ENCODE data around the gene WNK1.

WNK1 gene

DNA sequence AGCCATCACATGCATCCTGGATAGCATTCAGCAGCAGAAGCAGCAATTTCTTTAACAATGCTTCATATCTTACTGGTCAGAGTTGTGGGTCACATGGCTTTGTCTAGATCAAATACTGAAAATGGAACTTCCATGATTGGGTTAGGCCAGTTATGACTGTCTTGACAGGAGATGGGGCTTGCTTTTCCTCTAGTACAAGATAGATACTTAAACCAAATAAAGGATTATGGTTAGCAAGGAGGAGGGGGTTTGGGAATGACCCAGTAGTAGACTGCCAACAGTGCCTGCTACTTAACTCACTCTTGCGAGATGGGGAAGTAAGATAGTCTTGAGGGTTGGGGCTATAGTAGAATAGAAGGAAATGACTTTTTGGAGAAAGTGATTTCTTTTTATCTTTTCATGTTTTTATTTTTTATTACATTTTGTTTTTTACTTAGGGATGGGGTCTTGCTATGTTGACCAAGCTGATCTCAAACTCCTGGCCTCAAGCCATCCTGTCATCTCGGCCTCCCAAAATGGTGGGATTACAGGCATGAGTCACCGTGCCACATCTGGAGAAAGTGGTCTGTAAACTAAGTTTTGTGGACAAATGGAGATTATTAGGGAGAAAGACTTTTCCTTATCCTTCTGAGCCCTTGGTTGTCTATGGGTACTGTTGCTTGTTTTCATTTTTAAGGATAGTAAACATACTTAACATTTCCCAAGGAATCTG lies 37.6 kb downstream of the WNK1 start:
- no peak for DNase-seq (ENCODE audit: low read depth, low spot score)
- TF ChIP-seq, protein P1, sequence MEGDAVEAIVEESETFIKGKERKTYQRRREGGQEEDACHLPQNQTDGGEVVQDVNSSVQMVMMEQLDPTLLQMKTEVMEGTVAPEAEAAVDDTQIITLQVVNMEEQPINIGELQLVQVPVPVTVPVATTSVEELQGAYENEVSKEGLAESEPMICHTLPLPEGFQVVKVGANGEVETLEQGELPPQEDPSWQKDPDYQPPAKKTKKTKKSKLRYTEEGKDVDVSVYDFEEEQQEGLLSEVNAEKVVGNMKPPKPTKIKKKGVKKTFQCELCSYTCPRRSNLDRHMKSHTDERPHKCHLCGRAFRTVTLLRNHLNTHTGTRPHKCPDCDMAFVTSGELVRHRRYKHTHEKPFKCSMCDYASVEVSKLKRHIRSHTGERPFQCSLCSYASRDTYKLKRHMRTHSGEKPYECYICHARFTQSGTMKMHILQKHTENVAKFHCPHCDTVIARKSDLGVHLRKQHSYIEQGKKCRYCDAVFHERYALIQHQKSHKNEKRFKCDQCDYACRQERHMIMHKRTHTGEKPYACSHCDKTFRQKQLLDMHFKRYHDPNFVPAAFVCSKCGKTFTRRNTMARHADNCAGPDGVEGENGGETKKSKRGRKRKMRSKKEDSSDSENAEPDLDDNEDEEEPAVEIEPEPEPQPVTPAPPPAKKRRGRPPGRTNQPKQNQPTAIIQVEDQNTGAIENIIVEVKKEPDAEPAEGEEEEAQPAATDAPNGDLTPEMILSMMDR (IDR thresholded peaks at IDR 0.05; ENCODE audit: low read depth, low read length), result no peak
- no peak overlapping the region for H3K4me3 ChIP-seq (ENCODE audit: low read depth, low read length)
- in situ Hi-C loops (cut with HindIII; ENCODE audit: low sequenced_read_pairs), result no loop called here

DNA sequence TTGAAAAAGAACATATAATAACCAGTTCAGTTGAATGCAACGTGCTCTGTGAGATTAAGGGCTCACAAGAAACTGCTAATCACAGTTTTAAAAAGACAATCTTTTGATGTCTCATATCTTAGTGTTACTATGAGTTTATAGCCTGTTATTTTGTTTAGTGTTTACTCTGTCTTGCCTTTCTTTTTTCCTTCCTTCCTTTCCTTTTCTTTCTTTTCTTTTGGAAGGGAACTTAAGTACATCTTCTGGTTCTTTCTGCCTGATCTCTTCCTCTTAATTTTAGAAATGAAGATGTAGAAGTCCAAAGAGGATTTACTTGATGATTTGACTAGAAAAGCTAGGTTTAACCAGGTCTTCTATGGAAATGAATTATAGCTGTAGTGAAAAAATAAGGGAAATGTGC lies 38.2 kb downstream of the WNK1 start:
- in situ Hi-C loops (cut with HindIII; ENCODE audit: low sequenced_read_pairs), result no loop called here
- H3K4me3 ChIP-seq (ENCODE audit: low read depth, low read length), result no peak overlapping the region
- TF ChIP-seq, protein P1 (IDR thresholded peaks at IDR 0.05; ENCODE audit: low read depth, low read length), result no peak
- no peak for DNase-seq (ENCODE audit: low read depth, low spot score)

DNA sequence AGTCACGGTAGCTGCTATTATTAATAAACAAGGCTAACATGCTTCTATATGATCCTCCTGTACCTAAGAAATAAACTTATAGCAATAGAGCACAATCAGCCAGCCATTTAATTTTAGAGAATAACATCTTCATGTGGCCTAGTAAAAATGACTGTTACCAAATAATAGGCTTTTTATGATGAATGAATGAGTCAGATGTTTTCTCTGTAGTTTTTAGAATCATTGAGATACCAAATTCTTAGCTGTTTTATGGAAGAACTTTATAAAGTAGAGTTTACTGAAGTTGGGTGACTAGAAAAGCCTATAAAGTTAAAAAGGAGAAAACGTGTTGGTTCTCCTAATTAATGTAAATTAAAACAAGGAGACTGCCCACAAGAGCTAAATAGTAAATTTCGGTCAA lies 40.7 kb downstream of the WNK1 start:
- no peak overlapping the region for H3K4me3 ChIP-seq (ENCODE audit: low read depth, low read length)
- DNase-seq (ENCODE audit: low read depth, low spot score), result no peak
- in situ Hi-C loops (cut with HindIII; ENCODE audit: low sequenced_read_pairs), result no loop called here
- TF ChIP-seq, protein P1 (IDR thresholded peaks at IDR 0.05; ENCODE audit: low read depth, low read length), result no peak

DNA sequence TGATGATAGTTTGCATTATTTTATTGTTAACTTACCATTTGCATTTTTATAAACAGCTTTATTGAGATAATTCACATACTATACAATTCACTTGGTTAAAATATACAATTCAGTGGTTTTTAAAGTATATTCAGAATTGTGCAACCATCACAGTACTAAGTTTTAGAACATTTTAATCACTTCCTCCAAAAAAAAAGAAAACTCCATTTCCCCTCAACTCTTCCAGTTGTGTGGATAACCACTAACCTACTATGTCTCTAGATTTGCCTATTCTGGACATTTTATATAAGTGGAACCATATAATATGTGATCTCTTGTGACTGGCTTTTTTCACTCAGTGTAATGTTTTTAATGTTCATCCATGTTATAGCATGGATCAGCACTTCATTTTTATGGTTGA lies 41.3 kb downstream of the WNK1 start:
- TF ChIP-seq, protein P1 (IDR thresholded peaks at IDR 0.05; ENCODE audit: low read depth, low read length), result no peak
- in situ Hi-C loops (cut with HindIII; ENCODE audit: low sequenced_read_pairs), result no loop called here
- no peak for DNase-seq (ENCODE audit: low read depth, low spot score)
- no peak overlapping the region for H3K4me3 ChIP-seq (ENCODE audit: low read depth, low read length)

DNA sequence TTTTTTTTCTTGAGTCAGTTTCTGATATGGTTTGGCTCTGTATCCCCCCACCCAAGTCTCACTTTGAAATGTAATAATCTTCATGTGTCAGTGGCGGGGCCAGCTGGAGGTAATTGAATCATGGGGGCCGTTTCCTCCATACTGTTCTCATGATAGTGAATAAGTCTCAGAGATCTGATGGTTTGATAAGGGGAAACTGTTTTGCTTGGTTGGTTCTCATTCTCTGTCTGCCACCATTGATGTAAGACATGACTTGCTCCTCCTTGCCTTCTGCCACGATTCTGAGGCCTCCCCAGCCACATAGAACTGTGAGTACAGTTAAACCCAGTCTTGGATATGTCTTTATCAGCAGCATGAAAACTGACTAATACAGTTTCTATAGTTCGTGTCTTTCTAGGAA lies 42.9 kb downstream of the WNK1 start:
- in situ Hi-C loops (cut with HindIII; ENCODE audit: low sequenced_read_pairs), result no loop called here
- no peak for DNase-seq (ENCODE audit: low read depth, low spot score)
- TF ChIP-seq, protein P1 (IDR thresholded peaks at IDR 0.05; ENCODE audit: low read depth, low read length), result no peak
- H3K4me3 ChIP-seq (ENCODE audit: low read depth, low read length), result no peak overlapping the region

DNA sequence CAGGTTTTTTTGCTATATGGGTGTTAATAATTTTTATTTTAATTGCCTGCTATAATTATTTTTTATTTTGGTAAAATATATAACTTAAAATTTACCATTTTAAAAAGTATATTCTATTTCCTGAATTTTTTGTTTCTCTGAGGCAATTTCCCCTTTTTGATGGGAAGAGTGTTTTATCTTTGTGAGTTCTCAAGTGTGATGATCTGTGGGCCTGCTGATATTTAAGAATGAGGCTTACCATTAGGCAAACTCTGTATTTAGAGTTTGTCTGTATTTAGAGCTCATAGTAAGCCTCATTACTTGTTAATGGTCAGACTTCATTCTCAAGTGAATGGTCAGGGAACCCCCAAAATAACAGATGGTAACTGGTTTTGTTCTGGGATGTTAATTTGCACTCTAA lies 48.0 kb downstream of the WNK1 start:
- TF ChIP-seq, protein P1 (IDR thresholded peaks at IDR 0.05; ENCODE audit: low read depth, low read length), result no peak
- DNase-seq (ENCODE audit: low read depth, low spot score), result no peak
- in situ Hi-C loops (cut with HindIII; ENCODE audit: low sequenced_read_pairs), result no loop called here
- no peak overlapping the region for H3K4me3 ChIP-seq (ENCODE audit: low read depth, low read length)

Measured in astrocyte of the spinal cord (primary cell).